Activated B cell treated with CpG ODN at 0.5 μM for 24 hours (primary cell): ENCODE results near the gene ENDOD1. TPM values are rescaled to one million over a fixed set of nuclear protein-coding genes. Genes with fewer than 3 reads are reported as not detected.

Experiments used
- ATAC-seq: fragments of 200-7000 bp; cut with Tn5 transposase; one replicate; pipeline ENCODE4 v1.10.0; 2021; ENCODE audit warnings: low read depth, mild to moderate bottlenecking, moderate library complexity
- CTCF ChIA-PET: fragments of 350-600 bp; sonication (Branson Sonifier 250); formaldehyde crosslinking; loops from one replicate; lab custom pipeline; 2021; ENCODE audit warnings: antibody characterized with exemption; lab: Charles Lee
- POLR2A ChIA-PET: fragments of 350-600 bp; sonication (Branson Sonifier 250); formaldehyde crosslinking; loops from one replicate; lab custom pipeline; 2021; ENCODE audit warnings: antibody characterized with exemption; lab: Charles Lee
- DNase-seq: peaks from one replicate; pipeline ENCODE4 v3.0.0; 2022
- H3K27ac Mint-ChIP-seq: one replicate; pipeline ENCODE4 v1.8.0; 2020; ENCODE audit warnings: mixed read lengths
- H3K27me3 Mint-ChIP-seq: one replicate; pipeline ENCODE4 v1.8.0; 2021; ENCODE audit warnings: mixed read lengths
- H3K36me3 Mint-ChIP-seq: one replicate; pipeline ENCODE4 v1.8.0; 2021; ENCODE audit warnings: low read depth, mixed read lengths
- H3K4me1 Mint-ChIP-seq: one replicate; pipeline ENCODE4 v1.8.0; 2021; ENCODE audit warnings: mixed read lengths
- H3K4me3 Mint-ChIP-seq: one replicate; pipeline ENCODE4 v1.8.0; 2020; ENCODE audit warnings: mild to moderate bottlenecking, mixed read lengths
- H3K9me3 Mint-ChIP-seq: one replicate; pipeline ENCODE4 v1.8.0; 2020; ENCODE audit warnings: mixed read lengths
- CTCF ChIP-seq: fragments of 200-600 bp; IDR thresholded peaks from one replicate; pipeline ENCODE4 v1.8.0; 2022; ENCODE audit warnings: antibody characterized with exemption, mild to moderate bottlenecking
- intact Hi-C: fragments of 100-400 bp; cut with micrococcal nuclease; formaldehyde crosslinking; loops from one replicate; pipeline ENCODE4 v1.15.1; 2024
- total RNA-seq: library from RNA; stranded (reverse); gene quantifications from 2 replicates; pipeline ENCODE4 v1.2.3, GENCODE V29; 2022

The ENDOD1 gene
- total RNA-seq, 1 donor from 2014 or later, result 9.8 TPM

GRCh38 chr11:95081010-95081409 lies 8.6 kb upstream of the ENDOD1 start:
- H3K4me1 Mint-ChIP-seq, result peaks cover 4% of the 10 kb centered on the region
- intact Hi-C loops, result no loop called here

GRCh38 chr11:95081412-95081811 lies 8.2 kb upstream of the ENDOD1 start:
- Mint-ChIP-seq H3K36me3 (no peaks in the 10 kb centered on the region), H3K27ac (no peak overlapping the region), H3K9me3 (no peaks in the 10 kb centered on the region), H3K27me3 (no peaks in the 10 kb centered on the region), H3K4me1 (peaks cover 3% of the 10 kb centered on the region), H3K4me3 (no peak overlapping the region)
- ChIA-PET POLR2A (interaction anchor here (1.0 kb wide), 1 partner anchor 13 kb away, joined by 3 read pairs; no protein-coding TSS in a partner anchor), CTCF (interaction anchor here (1.0 kb wide), 1 partner anchor 10 kb away, joined by 4 read pairs; no protein-coding TSS in a partner anchor)
- DNase-seq, result no peak
- no peak for ATAC-seq
- TF ChIP-seq CTCF, result no peak
- intact Hi-C loops, result no loop called here

More at GRCh38 chr11:95081010-95081409, 8.6 kb upstream of the ENDOD1 start:
- CTCF ChIA-PET, result interaction anchor here (1.0 kb wide), 1 partner anchor 10 kb away, joined by 4 read pairs; no protein-coding TSS in a partner anchor
- no peak for DNase-seq
- no peak overlapping the region for H3K27ac Mint-ChIP-seq
- no peak overlapping the region for H3K4me3 Mint-ChIP-seq
- TF ChIP-seq CTCF, result no peak
- POLR2A ChIA-PET, result no interaction called here
- no peaks in the 10 kb centered on the region for H3K9me3 Mint-ChIP-seq
- H3K36me3 Mint-ChIP-seq, result no peaks in the 10 kb centered on the region
- no peaks in the 10 kb centered on the region for H3K27me3 Mint-ChIP-seq
- no peak for ATAC-seq

GRCh38 chr11:95082576-95083001 lies 7.1 kb upstream of the ENDOD1 start:
- no peaks in the 10 kb centered on the region for H3K9me3 Mint-ChIP-seq
- no peaks in the 10 kb centered on the region for H3K4me1 Mint-ChIP-seq
- H3K4me3 Mint-ChIP-seq, result no peak overlapping the region
- no peaks in the 10 kb centered on the region for H3K36me3 Mint-ChIP-seq
- intact Hi-C loops, result no loop called here
- H3K27ac Mint-ChIP-seq, result no peak overlapping the region
- CTCF ChIA-PET, result no interaction called here
- H3K27me3 Mint-ChIP-seq, result no peaks in the 10 kb centered on the region
- DNase-seq (no peak), ATAC-seq (no peak)
- POLR2A ChIA-PET, result interaction anchor here (1.0 kb wide), 1 partner anchor 14 kb away, joined by 3 read pairs; no protein-coding TSS in a partner anchor
- no peak for TF ChIP-seq CTCF

GRCh38 chr11:95084509-95084908 lies 5.1 kb upstream of the ENDOD1 start:
- intact Hi-C loops, result no loop called here
- no peak for ATAC-seq
- DNase-seq, result no peak

More at GRCh38 chr11:95084509-95084908, 5.1 kb upstream of the ENDOD1 start:
- no peak overlapping the region for H3K4me3 Mint-ChIP-seq
- H3K36me3 Mint-ChIP-seq, result no peaks in the 10 kb centered on the region
- ChIA-PET CTCF (interaction anchor here (0.7 to 1.7 kb wide), 4 partner anchors 8 to 55 kb away, joined by 3 to 6 read pairs (median 4); no protein-coding TSS in a partner anchor), POLR2A (interaction anchor here (0.6 to 1.6 kb wide), 2 partner anchors 18 to 147 kb away, joined by 4 to 9 read pairs; partner anchors contain the start of genes SESN3 and SRSF8)
- no peaks in the 10 kb centered on the region for H3K9me3 Mint-ChIP-seq
- H3K27ac Mint-ChIP-seq, result no peak overlapping the region
- H3K4me1 Mint-ChIP-seq, result peaks cover 11% of the 10 kb centered on the region
- no peaks in the 10 kb centered on the region for H3K27me3 Mint-ChIP-seq
- no peak for TF ChIP-seq CTCF
